Measurements from ENCODE around the gene ADPRHL1. TPM values are rescaled to one million over a fixed set of nuclear protein-coding genes. Genes with fewer than 3 reads are reported as not detected.
"Not testable (repeated sequence)": the region's sequence is repeated elsewhere in the genome, so short reads cannot be mapped to it uniquely, and the experiment has no call there.

ADPRHL1 gene
- total RNA-seq, 4 donors from 2014 or later: 2.5 to 8.6 (median 5.5) TPM

- H3K27ac ChIP-seq: no peak overlapping the region
- TF ChIP-seq EP300 (IDR thresholded peaks at IDR 0.05) (no peak), POLR2AphosphoS5 (IDR thresholded peaks at IDR 0.05) (no peak), CTCF (IDR thresholded peaks at IDR 0.05) (no peak), POLR2A (IDR thresholded peaks at IDR 0.05) (no peak)
- no peak for DNase-seq (ENCODE audit: low spot score in 2 of 2)
- H3K9me3 ChIP-seq: no peaks in the 10 kb centered on the region
- peaks cover 47% of the 10 kb centered on the region for H3K36me3 ChIP-seq
- H3K27me3 ChIP-seq: no peaks in the 10 kb centered on the region
- 86% methylated on average over 28 of the region's 28 CpGs for whole genome bisulfite sequencing
- no peaks in the 10 kb centered on the region for H3K4me1 ChIP-seq
- no peak overlapping the region for H3K4me3 ChIP-seq
Measured at GRCh38 chr13:113472355-113473025, 19.2 kb upstream of the ADPRHL1 start.

GRCh38 chr13:113471844-113472243, 18.6 kb upstream of the ADPRHL1 start:
- TF ChIP-seq POLR2AphosphoS5 (IDR thresholded peaks at IDR 0.05): no peak
- no peak for TF ChIP-seq EP300 (IDR thresholded peaks at IDR 0.05)
- 78% methylated on average over 11 of the region's 11 CpGs for WGBS
- H3K4me3 ChIP-seq: no peak overlapping the region
- H3K36me3 ChIP-seq: peaks cover 50% of the 10 kb centered on the region
- no peaks in the 10 kb centered on the region for H3K4me1 ChIP-seq
- H3K27me3 ChIP-seq: no peaks in the 10 kb centered on the region
- H3K9me3 ChIP-seq: no peaks in the 10 kb centered on the region
- DNase-seq (ENCODE audit: low spot score in 2 of 2): no peak
- no peak overlapping the region for H3K27ac ChIP-seq

GRCh38 chr13:113470635-113471163, 17.4 kb upstream of the ADPRHL1 start:
- H3K4me1 ChIP-seq; DNase-seq (ENCODE audit: low spot score in 2 of 2): not testable (repeated sequence)
- peaks cover 47% of the 10 kb centered on the region for H3K36me3 ChIP-seq

GRCh38 chr13:113470073-113470472, 16.8 kb upstream of the ADPRHL1 start:
- H3K27ac ChIP-seq: no peak overlapping the region
- DNase-seq (ENCODE audit: low spot score in 2 of 2): no peak
- no peak for TF ChIP-seq POLR2A (IDR thresholded peaks at IDR 0.05)
- no peak for TF ChIP-seq EP300 (IDR thresholded peaks at IDR 0.05)
- no peak for TF ChIP-seq CTCF (IDR thresholded peaks at IDR 0.05)
- no peaks in the 10 kb centered on the region for H3K9me3 ChIP-seq
- peaks cover 41% of the 10 kb centered on the region for H3K36me3 ChIP-seq
- no peak overlapping the region for H3K4me3 ChIP-seq
- H3K27me3 ChIP-seq: no peaks in the 10 kb centered on the region
- WGBS: 94% methylated on average over 10 of the region's 10 CpGs
- H3K4me1 ChIP-seq: no peaks in the 10 kb centered on the region

More at GRCh38 chr13:113470635-113471163, 17.4 kb upstream of the ADPRHL1 start:
- not testable (repeated sequence) for H3K9me3 ChIP-seq, H3K27me3 ChIP-seq, H3K27ac ChIP-seq, H3K4me3 ChIP-seq
- WGBS: 92% methylated on average over 4 of the region's 4 CpGs

- no peak for TF ChIP-seq CTCF (IDR thresholded peaks at IDR 0.05)
- no peak for TF ChIP-seq POLR2AphosphoS5 (IDR thresholded peaks at IDR 0.05)
- TF ChIP-seq EP300 (IDR thresholded peaks at IDR 0.05): no peak
- TF ChIP-seq POLR2A (IDR thresholded peaks at IDR 0.05): no peak
- DNase-seq (ENCODE audit: low spot score in 2 of 2): no peak
- no peaks in the 10 kb centered on the region for H3K4me1 ChIP-seq
- H3K27me3 ChIP-seq: no peaks in the 10 kb centered on the region
- WGBS: 95% methylated on average over 7 of the region's 7 CpGs
- H3K9me3 ChIP-seq: no peaks in the 10 kb centered on the region
- H3K36me3 ChIP-seq: peaks cover 40% of the 10 kb centered on the region
- no peak overlapping the region for H3K4me3 ChIP-seq
- no peak overlapping the region for H3K27ac ChIP-seq
Measured at GRCh38 chr13:113469582-113469981, 16.3 kb upstream of the ADPRHL1 start.

GRCh38 chr13:113468472-113469201, 15.3 kb upstream of the ADPRHL1 start:
- TF ChIP-seq CTCF (IDR thresholded peaks at IDR 0.05) (no peak), POLR2AphosphoS5 (IDR thresholded peaks at IDR 0.05) (no peak), EP300 (IDR thresholded peaks at IDR 0.05) (no peak), POLR2A (IDR thresholded peaks at IDR 0.05) (no peak)
- no peaks in the 10 kb centered on the region for H3K4me1 ChIP-seq
- 75% methylated on average over 22 of the region's 22 CpGs for WGBS
- H3K27me3 ChIP-seq: no peaks in the 10 kb centered on the region
- H3K36me3 ChIP-seq: peaks cover 36% of the 10 kb centered on the region
- no peaks in the 10 kb centered on the region for H3K9me3 ChIP-seq
- no peak overlapping the region for H3K27ac ChIP-seq
- DNase-seq (ENCODE audit: low spot score in 2 of 2): no peak
- H3K4me3 ChIP-seq: no peak overlapping the region
